Caco-2 (cell line): Measurements from ENCODE around the gene SAP130. TPM values are rescaled to one million over a fixed set of nuclear protein-coding genes. Genes with fewer than 3 reads are reported as not detected.

Source experiments
- BruUV-seq: library from RNA; stranded (reverse); fragments of 400-500 nt; replicated peaks from 2 replicates; lab custom pipeline; 2021; lab: Mats Ljungman, UMichigan
- CTCF ChIA-PET: fragments of 300-600 bp; sonication (Branson Sonifier 250); formaldehyde crosslinking; loops from one replicate; lab custom pipeline; 2022; ENCODE audit warnings: antibody characterized with exemption; lab: Charles Lee
- POLR2A ChIA-PET: fragments of 300-600 bp; sonication (Branson Sonifier 250); formaldehyde crosslinking; loops from one replicate; lab custom pipeline; 2022; ENCODE audit warnings: antibody characterized with exemption; lab: Charles Lee
- DNase-seq, 2 experiments: peaks; one replicate each; pipeline versions ENCODE4 v3.0.0 to v3.0.0-alpha.2; 2020 to 2022
- H3K27me3 ChIP-seq: replicated peaks from 2 replicates; pipeline ENCODE4 v1.6.0; 2011; ENCODE audit warnings: low read length; ENCODE audit not compliant: control insufficient read depth, insufficient read depth
- H3K36me3 ChIP-seq: 2 replicates; pipeline ENCODE4 v1.5.1; 2011; ENCODE audit warnings: low read length; ENCODE audit not compliant: control insufficient read depth, insufficient read depth
- H3K4me1 ChIP-seq: fragments of 250-450 bp; sonication (Bioruptor Pico); 2 replicates; pipeline ENCODE4 v1.5.1; 2020; ENCODE audit warnings: mild to moderate bottlenecking
- H3K4me3 ChIP-seq: 2 replicates; pipeline ENCODE4 v1.5.1; 2011; ENCODE audit warnings: low read depth, mild to moderate bottlenecking, control low read depth, low read length
- H3K9me3 ChIP-seq: fragments of 250-450 bp; sonication (Bioruptor Pico); 2 replicates; pipeline ENCODE4 v1.5.1; 2020; ENCODE audit warnings: mild to moderate bottlenecking, moderate library complexity
- H3K27ac Mint-ChIP-seq: one replicate; pipeline ENCODE4 v1.8.0; 2022; ENCODE audit warnings: mixed read lengths; ENCODE audit not compliant: unreplicated experiment
- H3K27me3 Mint-ChIP-seq: one replicate; pipeline ENCODE4 v1.8.0; 2022; ENCODE audit warnings: mixed read lengths; ENCODE audit not compliant: insufficient read depth, unreplicated experiment
- H3K36me3 Mint-ChIP-seq: one replicate; pipeline ENCODE4 v1.8.0; 2022; ENCODE audit warnings: mild to moderate bottlenecking, mixed read lengths; ENCODE audit not compliant: insufficient read depth, unreplicated experiment
- H3K4me1 Mint-ChIP-seq: one replicate; pipeline ENCODE4 v1.8.0; 2022; ENCODE audit warnings: low read depth, mixed read lengths; ENCODE audit not compliant: unreplicated experiment
- H3K4me3 Mint-ChIP-seq: one replicate; pipeline ENCODE4 v1.8.0; 2022; ENCODE audit warnings: mild to moderate bottlenecking, moderate library complexity, mixed read lengths; ENCODE audit not compliant: unreplicated experiment
- H3K9me3 Mint-ChIP-seq: one replicate; pipeline ENCODE4 v1.8.0; 2022; ENCODE audit warnings: mixed read lengths; ENCODE audit not compliant: unreplicated experiment
- intact Hi-C: fragments of 100-400 bp; cut with micrococcal nuclease; formaldehyde crosslinking; loops from one replicate; pipeline ENCODE4 v1.10.0; 2022; ENCODE audit not compliant: unreplicated experiment
- total RNA-seq: library from RNA; stranded (reverse); gene quantifications from 2 replicates; pipeline ENCODE4 v1.2.3, GENCODE V29; 2022
- TF ChIP-seq, protein P1 (sequence below), 2 experiments: fragments of 200-600 bp in 1 of 2; IDR thresholded peaks; 1 replicate in 1 of 2; 2 replicates in 1 of 2; pipeline versions ENCODE4 v1.5.1 to v1.8.0; 2011 to 2022; ENCODE audit warnings: antibody characterized with exemption in 1 of 2, control low read depth in 1 of 2, inconsistent platforms in 1 of 2, low read depth in 1 of 2, low read length in 1 of 2, mild to moderate bottlenecking in 1 of 2, moderate library complexity in 1 of 2; ENCODE audit not compliant: insufficient read depth in 1 of 2, severe bottlenecking in 1 of 2, unreplicated experiment in 1 of 2

SAP130 gene
- total RNA-seq, 1 experiment from 2014 or later, result 43.3 TPM

DNA sequence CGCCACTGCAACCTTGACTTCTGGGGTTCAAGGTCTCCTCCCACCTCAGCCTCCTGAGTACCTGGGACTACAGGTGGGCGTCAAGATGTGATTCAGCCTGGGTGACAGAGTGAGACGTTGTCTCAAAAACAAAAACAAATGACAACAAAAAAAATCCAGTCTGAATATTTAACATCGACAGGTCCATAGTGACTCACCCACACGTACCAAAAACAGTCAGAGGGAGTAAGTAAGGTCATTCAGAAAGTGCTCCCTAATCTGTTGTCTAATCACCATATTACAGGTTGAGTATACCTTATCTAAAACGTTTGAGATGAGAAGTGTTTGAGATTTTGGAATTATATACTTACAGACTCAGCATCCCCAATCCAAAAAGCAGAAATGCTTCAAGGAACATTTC lies 24.4 kb downstream of the SAP130 start:
- H3K9me3 ChIP-seq, result no peaks in the 10 kb centered on the region
- H3K4me1 ChIP-seq, result no peaks in the 10 kb centered on the region
- TF ChIP-seq, protein P1, sequence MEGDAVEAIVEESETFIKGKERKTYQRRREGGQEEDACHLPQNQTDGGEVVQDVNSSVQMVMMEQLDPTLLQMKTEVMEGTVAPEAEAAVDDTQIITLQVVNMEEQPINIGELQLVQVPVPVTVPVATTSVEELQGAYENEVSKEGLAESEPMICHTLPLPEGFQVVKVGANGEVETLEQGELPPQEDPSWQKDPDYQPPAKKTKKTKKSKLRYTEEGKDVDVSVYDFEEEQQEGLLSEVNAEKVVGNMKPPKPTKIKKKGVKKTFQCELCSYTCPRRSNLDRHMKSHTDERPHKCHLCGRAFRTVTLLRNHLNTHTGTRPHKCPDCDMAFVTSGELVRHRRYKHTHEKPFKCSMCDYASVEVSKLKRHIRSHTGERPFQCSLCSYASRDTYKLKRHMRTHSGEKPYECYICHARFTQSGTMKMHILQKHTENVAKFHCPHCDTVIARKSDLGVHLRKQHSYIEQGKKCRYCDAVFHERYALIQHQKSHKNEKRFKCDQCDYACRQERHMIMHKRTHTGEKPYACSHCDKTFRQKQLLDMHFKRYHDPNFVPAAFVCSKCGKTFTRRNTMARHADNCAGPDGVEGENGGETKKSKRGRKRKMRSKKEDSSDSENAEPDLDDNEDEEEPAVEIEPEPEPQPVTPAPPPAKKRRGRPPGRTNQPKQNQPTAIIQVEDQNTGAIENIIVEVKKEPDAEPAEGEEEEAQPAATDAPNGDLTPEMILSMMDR (IDR thresholded peaks at IDR 0.05; ENCODE audit: insufficient read depth in 1 of 2, low read depth in 1 of 2, low read length in 1 of 2, severe bottlenecking in 1 of 2, unreplicated experiment in 1 of 2), result no peak
- CTCF ChIA-PET, result interaction anchor here (0.6 kb wide), 1 partner anchor 95 kb away, joined by 3 read pairs; no protein-coding TSS in a partner anchor
- no peak overlapping the region for H3K4me3 ChIP-seq
- peaks cover 2% of the 10 kb centered on the region; the same call in 1 of the 2 replicates for H3K36me3 ChIP-seq
- Mint-ChIP-seq H3K27ac (no peak overlapping the region), H3K27me3 (no peaks in the 10 kb centered on the region), H3K9me3 (no peaks in the 10 kb centered on the region), H3K4me1 (no peaks in the 10 kb centered on the region), H3K4me3 (no peak overlapping the region), H3K36me3 (peaks cover 64% of the 10 kb centered on the region)
- no peaks in the 10 kb centered on the region for H3K27me3 ChIP-seq
- DNase-seq, result no peak
- POLR2A ChIA-PET, result no interaction called here
- intact Hi-C loops, result no loop called here
- BruUV-seq, result no TSS peak

DNA sequence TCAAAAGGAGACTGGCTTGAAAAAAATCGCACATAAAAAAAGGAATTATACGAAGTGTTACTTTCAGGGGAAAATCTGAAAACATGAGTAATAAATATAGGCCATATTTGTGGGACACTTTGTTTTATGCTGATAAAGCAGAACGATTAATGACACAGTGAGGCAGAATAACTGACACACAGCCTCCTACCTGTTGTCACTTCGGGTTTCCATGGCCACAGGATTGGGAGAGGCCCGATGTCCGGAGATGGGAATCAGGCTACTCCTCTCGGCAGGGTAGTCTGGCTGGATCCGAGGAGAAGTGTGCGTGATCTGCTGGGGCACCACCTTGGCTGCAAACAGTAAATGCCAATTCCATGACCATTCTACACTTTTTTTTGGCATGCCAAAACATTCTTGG lies 31.7 kb downstream of the SAP130 start:
- no peaks in the 10 kb centered on the region for H3K4me1 ChIP-seq
- ChIA-PET POLR2A (no interaction called here), CTCF (interaction anchor here (0.6 kb wide), 1 partner anchor 136 kb away, joined by 3 read pairs; no protein-coding TSS in a partner anchor)
- H3K9me3 Mint-ChIP-seq, result no peaks in the 10 kb centered on the region
- H3K27me3 Mint-ChIP-seq, result no peaks in the 10 kb centered on the region
- H3K4me1 Mint-ChIP-seq, result no peaks in the 10 kb centered on the region
- TF ChIP-seq, protein P1 (IDR thresholded peaks at IDR 0.05; ENCODE audit: insufficient read depth in 1 of 2, low read depth in 1 of 2, low read length in 1 of 2, severe bottlenecking in 1 of 2, unreplicated experiment in 1 of 2), result no peak
- H3K9me3 ChIP-seq, result no peaks in the 10 kb centered on the region
- no peaks in the 10 kb centered on the region for H3K27me3 ChIP-seq
- no peak overlapping the region for H3K4me3 ChIP-seq
- no peak overlapping the region for H3K27ac Mint-ChIP-seq
- intact Hi-C loops, result no loop called here
- no TSS peak for BruUV-seq
- no peak for DNase-seq
- H3K36me3 ChIP-seq, result peaks cover 6% of the 10 kb centered on the region
- no peak overlapping the region for H3K4me3 Mint-ChIP-seq
- peaks cover 73% of the 10 kb centered on the region for H3K36me3 Mint-ChIP-seq

- intact Hi-C loops, result no loop called here
- H3K36me3 Mint-ChIP-seq, result peaks cover 73% of the 10 kb centered on the region
- POLR2A ChIA-PET, result no interaction called here
- no peak overlapping the region for H3K4me3 Mint-ChIP-seq
- H3K9me3 Mint-ChIP-seq, result no peaks in the 10 kb centered on the region
- H3K27ac Mint-ChIP-seq, result no peak overlapping the region
- TF ChIP-seq, protein P1 (IDR thresholded peaks at IDR 0.05; ENCODE audit: insufficient read depth in 1 of 2, low read depth in 1 of 2, low read length in 1 of 2, severe bottlenecking in 1 of 2, unreplicated experiment in 1 of 2), result no peak
- H3K36me3 ChIP-seq, result peaks cover 6% of the 10 kb centered on the region
- H3K27me3 Mint-ChIP-seq, result no peaks in the 10 kb centered on the region
- H3K4me1 ChIP-seq, result no peaks in the 10 kb centered on the region
- H3K4me3 ChIP-seq, result no peak overlapping the region
- CTCF ChIA-PET, result no interaction called here
- no peaks in the 10 kb centered on the region for H3K27me3 ChIP-seq
- no peaks in the 10 kb centered on the region for H3K9me3 ChIP-seq
- H3K4me1 Mint-ChIP-seq, result no peaks in the 10 kb centered on the region
- no peak for DNase-seq
- BruUV-seq, result no TSS peak
Observed at GRCh38 chr2:127995725-127996124, 32.1 kb downstream of the SAP130 start.
